GM19463 (cell line): Measurements from ENCODE around the gene TTC17.
"Not testable (repeated sequence)": the region's sequence is repeated elsewhere in the genome, so short reads cannot be mapped to it uniquely, and the experiment has no call there.

Experiments used
- ATAC-seq: cut with Tn5 transposase; IDR thresholded peaks from one replicate; pipeline ENCODE4 v1.9.1; 2021; ENCODE audit warnings: mild to moderate bottlenecking, moderate library complexity; ENCODE audit not compliant: unreplicated experiment

Gene TTC17

GRCh38 chr11:43447151-43447550, 88.4 kb downstream of the TTC17 start:
- ATAC-seq: no peak

GRCh38 chr11:43458486-43458885, 99.8 kb downstream of the TTC17 start:
- ATAC-seq: no peak

DNA sequence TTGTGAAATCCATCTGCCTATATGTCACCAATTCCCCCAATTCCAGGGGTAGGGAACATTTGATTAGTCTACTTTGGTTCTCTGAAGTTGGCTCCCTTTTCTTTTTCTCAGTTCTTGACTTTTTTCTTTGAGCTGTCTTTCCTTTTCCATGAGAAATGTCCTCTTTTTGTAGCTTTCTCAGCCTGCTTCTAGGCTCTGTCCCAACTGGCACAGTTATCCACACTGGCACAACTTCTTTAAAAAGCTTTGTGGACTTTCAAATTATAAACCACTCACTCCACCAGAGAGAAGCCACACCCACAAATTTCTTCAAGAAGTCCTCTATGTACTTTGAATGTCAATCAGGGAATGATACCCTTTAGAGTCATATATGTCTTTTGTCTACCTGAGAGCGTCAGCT, 100.5 kb downstream of the TTC17 start:
- no peak for ATAC-seq

GRCh38 chr11:43462359-43462758, 103.6 kb downstream of the TTC17 start:
- no peak for ATAC-seq

- no peak for ATAC-seq
Measured at GRCh38 chr11:43467958-43468357, 109.2 kb downstream of the TTC17 start.

DNA sequence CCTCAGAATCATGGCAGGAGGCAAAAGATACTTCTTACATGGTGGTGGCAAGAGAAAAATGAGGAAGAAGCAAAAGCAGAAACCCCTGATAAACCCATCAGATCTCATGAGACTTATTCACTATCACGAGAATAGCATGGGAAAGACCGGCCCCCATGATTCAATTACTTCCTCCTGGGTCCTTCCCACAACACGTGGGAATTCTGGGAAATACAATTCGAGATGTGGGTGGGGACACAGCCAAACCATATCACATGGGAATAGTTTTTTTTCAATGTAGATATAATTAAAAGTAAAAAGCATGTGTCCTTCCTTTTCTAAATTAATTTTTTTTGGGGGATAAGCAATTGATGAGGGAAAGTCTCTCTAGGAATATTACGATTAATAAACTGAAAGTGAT, 118.8 kb downstream of the TTC17 start:
- ATAC-seq: not testable (repeated sequence)

DNA sequence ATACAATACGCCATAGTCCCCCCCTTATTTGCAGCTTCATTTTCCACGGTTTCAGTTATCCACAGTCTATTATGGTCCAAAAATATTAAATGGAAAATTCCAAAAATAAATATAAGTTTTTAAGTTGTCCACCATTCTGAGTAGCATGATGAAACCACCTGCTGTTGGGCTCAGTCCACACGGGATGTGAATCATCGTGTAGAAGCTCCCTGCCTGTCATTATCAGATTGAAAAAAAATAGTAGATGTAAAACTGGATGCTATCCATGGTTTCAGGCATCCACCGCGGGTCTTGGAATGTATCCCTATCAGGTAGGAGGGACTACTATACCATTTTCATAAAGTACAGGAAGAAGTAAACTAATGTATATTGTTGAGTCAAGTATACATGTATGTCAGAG, 127.4 kb downstream of the TTC17 start:
- ATAC-seq: no peak

DNA sequence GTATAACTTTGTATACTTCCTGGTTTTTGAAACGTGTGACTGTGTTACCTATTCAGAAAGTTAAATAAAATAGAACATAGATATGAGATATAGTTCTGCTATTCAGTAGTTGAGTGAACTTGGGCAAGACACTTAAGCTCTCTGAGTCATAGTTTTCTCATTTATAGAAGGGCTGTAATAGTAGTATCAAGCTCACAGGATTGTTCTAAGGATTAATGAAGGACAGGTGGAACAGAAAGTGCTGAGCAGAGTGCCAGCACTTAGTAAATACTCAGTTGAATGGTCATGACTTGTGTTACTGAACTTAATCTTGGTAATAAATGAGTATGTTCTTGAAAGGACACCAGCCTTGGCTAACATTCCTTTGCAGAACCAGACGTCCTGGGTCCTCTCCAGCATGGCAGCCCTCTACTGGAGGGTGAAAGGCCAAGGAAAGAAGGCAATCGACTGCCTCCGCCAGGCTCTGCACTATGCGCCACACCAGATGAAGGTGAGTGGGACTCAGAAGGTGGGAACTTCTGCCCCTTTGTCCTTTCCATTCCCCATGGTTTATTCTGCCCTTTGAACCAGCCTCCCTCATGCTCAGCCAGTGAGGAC, 131.2 kb downstream of the TTC17 start:
- ATAC-seq: no peak

DNA sequence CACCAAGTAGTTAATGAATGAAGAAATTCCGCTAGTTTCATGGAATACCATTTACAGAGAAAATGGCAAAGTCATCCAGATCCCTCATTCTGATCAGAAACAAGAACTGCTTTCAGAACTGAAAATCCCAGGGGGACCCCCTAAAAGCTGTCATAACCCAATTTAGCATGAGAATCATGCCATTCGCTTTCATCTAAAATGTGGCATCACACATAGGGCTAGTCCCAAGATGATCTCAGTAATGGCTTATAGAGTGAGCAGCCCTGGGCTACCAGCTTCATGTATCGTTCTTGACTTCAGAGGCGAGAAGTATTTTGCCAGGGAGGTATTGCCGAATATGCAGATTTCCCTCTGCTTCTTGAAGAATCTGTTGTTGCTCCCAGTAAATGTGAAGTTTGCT, 134.0 kb downstream of the TTC17 start:
- no peak for ATAC-seq

- ATAC-seq: no peak
Measured at GRCh38 chr11:43493431-43493830, 134.7 kb downstream of the TTC17 start.

DNA sequence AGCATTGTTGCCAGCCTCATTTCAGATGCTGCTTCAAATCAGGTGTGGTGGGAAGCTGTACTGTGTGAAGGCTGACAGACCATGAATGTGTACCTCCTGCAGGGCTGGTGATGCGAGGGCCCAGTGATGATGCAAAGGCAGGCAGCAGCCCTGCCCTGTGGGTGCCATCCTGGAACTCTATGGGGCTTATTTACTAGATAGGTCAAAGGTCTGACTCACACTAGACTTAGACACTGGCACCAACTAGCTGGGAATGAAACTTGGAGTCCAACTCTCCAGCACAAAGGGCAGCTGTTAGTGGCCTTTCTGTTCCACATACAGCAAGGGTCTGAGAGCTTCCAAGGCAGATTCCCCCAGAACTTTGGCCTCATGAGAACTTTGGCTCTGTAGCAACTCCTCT, 138.4 kb downstream of the TTC17 start:
- no peak for ATAC-seq

DNA sequence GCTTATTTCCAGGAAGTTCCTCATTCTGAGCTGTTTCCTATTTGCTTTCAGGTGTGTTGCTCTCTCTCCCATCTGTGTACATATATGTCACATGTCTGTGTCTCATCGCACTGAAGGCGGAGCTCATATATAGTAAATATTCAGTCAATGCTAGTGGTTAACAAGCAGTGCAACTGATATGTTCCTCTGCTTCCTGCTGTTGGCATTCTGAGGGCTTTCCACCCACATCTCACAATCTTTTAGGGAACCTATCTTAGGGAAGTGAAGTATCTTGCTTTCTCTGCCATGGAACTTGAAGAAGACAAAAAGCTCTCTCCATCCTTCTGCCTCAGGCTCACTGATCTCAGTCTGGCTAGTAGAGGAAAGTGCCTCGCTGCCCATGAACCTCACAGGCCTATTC, 139.8 kb downstream of the TTC17 start:
- ATAC-seq: no peak

DNA sequence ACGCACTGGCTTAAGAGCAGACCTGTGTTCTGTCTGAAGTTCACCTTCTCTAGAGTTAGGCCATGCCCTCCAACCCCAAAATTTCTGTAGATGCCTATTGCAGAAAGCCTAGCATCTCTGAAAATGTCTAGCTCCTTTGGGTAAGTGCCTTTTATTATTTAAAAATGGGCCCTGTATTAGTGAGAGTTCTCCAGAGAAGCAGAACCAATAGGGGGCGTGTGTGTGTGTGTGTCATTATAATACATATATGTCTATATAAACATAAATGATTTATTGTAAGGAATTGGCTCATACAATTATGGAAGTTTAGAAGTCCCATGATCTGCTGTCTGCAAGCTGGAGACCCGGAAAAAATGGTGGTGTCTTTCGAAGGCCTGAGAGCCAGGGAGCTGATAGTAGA, 144.7 kb downstream of the TTC17 start:
- ATAC-seq: no peak

GRCh38 chr11:43504316-43504950, 145.7 kb downstream of the TTC17 start:
- ATAC-seq: no peak

- no peak for ATAC-seq
Measured at GRCh38 chr11:43505171-43505570, 146.5 kb downstream of the TTC17 start.

DNA sequence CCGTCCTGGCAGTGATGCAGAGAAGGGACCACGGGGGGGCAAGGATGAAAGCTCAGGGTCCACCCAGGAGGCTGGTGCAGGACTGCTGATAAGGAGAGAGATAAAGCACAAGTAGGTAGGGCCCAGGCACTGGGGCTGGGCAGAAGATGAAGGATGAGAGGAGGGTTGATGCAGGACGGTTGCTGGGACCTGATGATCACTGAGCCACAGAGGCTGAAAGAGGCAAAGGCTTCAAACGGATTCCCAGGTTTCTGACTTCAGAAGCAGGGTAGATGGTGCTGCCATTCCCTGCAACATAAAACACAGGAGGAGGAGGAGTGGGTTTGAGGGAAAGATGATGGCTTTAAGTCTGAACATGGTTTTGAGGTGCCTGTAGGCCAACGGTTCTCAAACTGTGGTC, 148.5 kb downstream of the TTC17 start:
- no peak for ATAC-seq

DNA sequence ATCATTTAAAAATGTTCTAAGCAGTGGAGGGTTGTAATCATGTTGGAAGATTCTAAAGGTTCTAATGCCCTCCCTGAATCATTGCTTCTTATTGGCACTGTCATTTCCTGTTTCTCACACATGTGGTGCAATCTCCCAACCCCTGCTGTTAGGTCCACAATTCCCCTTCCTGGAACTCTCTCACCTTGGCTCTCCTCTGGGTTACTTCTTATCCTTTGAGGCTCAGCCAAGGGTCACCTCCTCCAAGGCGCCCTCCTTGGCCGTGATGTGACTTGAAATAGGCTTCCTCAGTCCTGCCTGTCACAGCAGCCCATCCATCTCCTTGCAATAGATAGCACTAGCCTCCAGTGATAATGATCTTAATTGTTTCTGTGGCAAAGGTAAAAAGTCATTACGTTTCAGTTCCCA, 149.8 kb downstream of the TTC17 start:
- ATAC-seq: no peak

DNA sequence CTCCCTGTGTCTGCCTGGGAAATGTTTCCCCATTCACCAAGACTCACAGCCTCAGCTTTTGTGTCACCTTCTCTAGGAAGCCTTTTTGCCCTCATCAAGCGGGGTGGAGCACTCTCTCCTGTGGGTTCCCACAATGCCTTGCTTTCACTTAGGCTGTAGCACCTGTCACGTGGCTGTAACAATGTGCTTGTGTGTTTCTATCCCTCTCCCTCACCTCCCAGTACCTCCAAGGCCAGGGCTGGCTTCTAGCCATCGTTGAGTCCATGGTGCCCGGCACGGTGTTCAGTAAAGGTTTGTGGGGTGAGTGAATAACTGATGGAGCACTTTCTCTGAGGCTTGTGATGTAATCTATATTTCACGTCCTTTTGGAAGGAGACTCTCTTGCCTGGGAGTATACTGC, 153.2 kb downstream of the TTC17 start:
- ATAC-seq: no peak

DNA sequence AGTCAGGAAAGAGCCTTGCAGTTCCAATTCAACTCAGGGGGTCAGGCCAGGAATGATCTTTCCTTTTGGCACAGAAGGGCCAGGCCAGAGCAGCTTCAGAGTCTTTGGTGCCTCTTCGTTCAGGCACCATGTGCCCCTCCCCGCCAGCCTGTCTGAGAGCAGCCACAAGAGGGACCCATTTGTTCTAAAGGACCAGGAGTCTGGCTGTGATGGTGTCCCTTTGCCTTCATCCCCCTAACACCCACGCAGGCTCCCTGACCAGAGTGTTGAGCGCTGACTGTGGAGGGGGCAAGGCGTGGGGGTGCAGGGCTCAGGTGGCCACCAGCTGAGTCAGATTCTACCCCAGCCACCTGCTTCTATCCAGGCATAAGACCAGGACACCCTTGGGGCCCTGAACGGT, 156.4 kb downstream of the TTC17 start:
- no peak for ATAC-seq

GRCh38 chr11:43516316-43516850, 157.7 kb downstream of the TTC17 start:
- ATAC-seq: no peak

DNA sequence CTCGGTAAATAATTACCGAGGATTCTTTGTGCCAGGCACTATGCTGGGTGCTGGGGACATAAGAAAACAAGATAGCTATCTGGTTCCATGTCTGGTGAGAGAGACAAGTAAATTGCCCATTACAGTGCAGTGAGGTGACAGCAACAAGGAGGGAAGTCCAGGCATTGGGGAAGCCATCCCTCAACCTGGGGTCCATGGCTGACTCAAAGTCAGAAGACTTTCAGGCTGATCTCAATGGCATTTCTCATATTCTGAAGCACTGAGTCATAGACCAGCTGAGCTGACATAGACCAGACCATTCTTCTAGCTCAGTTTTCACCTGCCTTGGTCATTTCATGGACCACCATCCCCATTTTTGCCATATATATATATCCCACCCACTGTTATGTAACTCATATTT, 158.8 kb downstream of the TTC17 start:
- ATAC-seq: no peak

DNA sequence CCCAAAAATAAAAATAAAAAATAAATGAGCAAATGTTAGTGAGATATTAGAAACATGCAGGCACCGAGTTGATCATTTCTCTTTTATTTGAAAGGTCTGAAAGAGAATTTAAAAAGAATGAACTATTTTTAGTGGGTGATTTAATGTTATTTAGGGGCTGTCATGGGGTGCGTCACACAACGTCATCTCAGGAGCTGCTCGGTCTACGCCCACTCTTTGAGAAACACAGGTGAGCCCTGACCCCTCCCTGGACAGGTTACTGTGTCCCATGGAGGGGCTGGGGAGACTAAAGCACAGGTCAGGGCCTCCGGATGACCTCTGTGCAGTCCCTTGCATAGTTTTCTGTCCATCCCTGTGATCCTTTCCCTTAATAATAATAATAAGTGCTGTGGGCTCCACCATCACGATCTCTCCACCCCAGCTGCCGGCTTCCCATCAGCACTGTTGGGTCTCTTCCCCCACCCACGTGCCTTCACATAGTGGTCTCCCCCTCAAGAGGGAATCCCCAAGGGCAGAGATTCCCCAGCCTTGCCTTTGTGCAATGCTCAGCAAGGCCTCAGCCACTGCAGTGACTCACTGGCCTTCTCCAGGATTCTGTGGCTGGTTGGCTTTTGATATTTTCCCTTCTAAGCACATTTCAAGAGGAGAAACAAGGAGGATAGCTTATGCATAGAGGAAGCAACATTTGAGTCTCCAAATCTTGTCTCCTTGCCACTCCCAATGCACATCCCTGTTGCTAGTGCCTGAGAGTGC, 159.9 kb downstream of the TTC17 start:
- ATAC-seq: no peak
